Measurements from ENCODE around the gene AFAP1L2.

The AFAP1L2 gene

GRCh38 chr10:114385557-114385956 is 18.7 kb downstream of the AFAP1L2 start:
- no peak for ATAC-seq
- TF ChIP-seq, protein P1, sequence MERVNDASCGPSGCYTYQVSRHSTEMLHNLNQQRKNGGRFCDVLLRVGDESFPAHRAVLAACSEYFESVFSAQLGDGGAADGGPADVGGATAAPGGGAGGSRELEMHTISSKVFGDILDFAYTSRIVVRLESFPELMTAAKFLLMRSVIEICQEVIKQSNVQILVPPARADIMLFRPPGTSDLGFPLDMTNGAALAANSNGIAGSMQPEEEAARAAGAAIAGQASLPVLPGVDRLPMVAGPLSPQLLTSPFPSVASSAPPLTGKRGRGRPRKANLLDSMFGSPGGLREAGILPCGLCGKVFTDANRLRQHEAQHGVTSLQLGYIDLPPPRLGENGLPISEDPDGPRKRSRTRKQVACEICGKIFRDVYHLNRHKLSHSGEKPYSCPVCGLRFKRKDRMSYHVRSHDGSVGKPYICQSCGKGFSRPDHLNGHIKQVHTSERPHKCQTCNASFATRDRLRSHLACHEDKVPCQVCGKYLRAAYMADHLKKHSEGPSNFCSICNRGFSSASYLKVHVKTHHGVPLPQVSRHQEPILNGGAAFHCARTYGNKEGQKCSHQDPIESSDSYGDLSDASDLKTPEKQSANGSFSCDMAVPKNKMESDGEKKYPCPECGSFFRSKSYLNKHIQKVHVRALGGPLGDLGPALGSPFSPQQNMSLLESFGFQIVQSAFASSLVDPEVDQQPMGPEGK (CRISPR knock-in tag; IDR thresholded peaks at IDR 0.05; ENCODE audit: borderline replicate concordance) = no peak
- no peak for TF ChIP-seq ESRRG (CRISPR knock-in tag; IDR thresholded peaks at IDR 0.05)
- TF ChIP-seq CSDC2 (CRISPR knock-in tag; IDR thresholded peaks at IDR 0.05) = no peak
- TF ChIP-seq BACH2 (CRISPR knock-in tag; IDR thresholded peaks at IDR 0.05; ENCODE audit: borderline replicate concordance) = no peak
- TF ChIP-seq ISL1 (CRISPR knock-in tag; IDR thresholded peaks at IDR 0.05) = no peak
- no peak for TF ChIP-seq ARNTL (CRISPR knock-in tag; IDR thresholded peaks at IDR 0.05; ENCODE audit: borderline replicate concordance, low read depth)
- TF ChIP-seq ZFP30 (CRISPR knock-in tag; IDR thresholded peaks at IDR 0.05) = no peak
- TF ChIP-seq TSHZ2 (CRISPR knock-in tag; IDR thresholded peaks at IDR 0.05) = no peak
- no peak for TF ChIP-seq RARB (CRISPR knock-in tag; IDR thresholded peaks at IDR 0.05)
- no peak for TF ChIP-seq TOX (CRISPR knock-in tag; IDR thresholded peaks at IDR 0.05; ENCODE audit: borderline replicate concordance)
- TF ChIP-seq SNAI2 (CRISPR knock-in tag; IDR thresholded peaks at IDR 0.05) = no peak
- TF ChIP-seq CSRNP3 (CRISPR knock-in tag; IDR thresholded peaks at IDR 0.05) = no peak
- TF ChIP-seq ZFP3 (CRISPR knock-in tag; IDR thresholded peaks at IDR 0.05) = no peak
- TF ChIP-seq ZC3H10 (CRISPR knock-in tag; IDR thresholded peaks at IDR 0.05) = no peak
- no peak for TF ChIP-seq ZNF70 (CRISPR knock-in tag; IDR thresholded peaks at IDR 0.05)
- TF ChIP-seq OSR1 (CRISPR knock-in tag; IDR thresholded peaks at IDR 0.05) = no peak

DNA sequence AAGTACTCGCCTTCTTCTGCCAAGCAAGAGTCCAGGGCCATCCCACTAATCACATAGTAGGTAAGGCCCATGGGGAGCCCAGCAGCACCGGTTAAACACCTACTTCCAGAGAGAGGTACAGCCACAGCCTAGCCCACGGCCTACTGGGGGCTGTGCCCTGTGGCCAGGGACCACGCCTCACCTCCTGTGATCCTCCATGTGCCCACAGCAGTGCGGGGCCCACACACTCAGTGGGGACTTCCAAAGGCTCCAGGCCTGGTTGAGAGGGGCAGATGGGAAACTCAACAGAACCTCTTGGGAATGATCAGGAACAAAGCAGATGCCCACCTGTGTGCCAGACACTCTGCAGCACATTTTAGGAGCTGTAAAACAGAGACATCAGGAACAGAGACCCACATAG is 19.7 kb downstream of the AFAP1L2 start:
- TF ChIP-seq ZNF8 (CRISPR knock-in tag; IDR thresholded peaks at IDR 0.05) = no peak
- TF ChIP-seq, protein P1 (CRISPR knock-in tag; IDR thresholded peaks at IDR 0.05; ENCODE audit: borderline replicate concordance) = no peak
- no peak for TF ChIP-seq ZFP3 (CRISPR knock-in tag; IDR thresholded peaks at IDR 0.05)
- no peak for TF ChIP-seq ZFP30 (CRISPR knock-in tag; IDR thresholded peaks at IDR 0.05)
- no peak for TF ChIP-seq TOX (CRISPR knock-in tag; IDR thresholded peaks at IDR 0.05; ENCODE audit: borderline replicate concordance)
- TF ChIP-seq ZNF70 (CRISPR knock-in tag; IDR thresholded peaks at IDR 0.05) = no peak
- no peak for TF ChIP-seq ISL1 (CRISPR knock-in tag; IDR thresholded peaks at IDR 0.05)
- TF ChIP-seq RARB (CRISPR knock-in tag; IDR thresholded peaks at IDR 0.05) = no peak
- TF ChIP-seq, protein P2, sequence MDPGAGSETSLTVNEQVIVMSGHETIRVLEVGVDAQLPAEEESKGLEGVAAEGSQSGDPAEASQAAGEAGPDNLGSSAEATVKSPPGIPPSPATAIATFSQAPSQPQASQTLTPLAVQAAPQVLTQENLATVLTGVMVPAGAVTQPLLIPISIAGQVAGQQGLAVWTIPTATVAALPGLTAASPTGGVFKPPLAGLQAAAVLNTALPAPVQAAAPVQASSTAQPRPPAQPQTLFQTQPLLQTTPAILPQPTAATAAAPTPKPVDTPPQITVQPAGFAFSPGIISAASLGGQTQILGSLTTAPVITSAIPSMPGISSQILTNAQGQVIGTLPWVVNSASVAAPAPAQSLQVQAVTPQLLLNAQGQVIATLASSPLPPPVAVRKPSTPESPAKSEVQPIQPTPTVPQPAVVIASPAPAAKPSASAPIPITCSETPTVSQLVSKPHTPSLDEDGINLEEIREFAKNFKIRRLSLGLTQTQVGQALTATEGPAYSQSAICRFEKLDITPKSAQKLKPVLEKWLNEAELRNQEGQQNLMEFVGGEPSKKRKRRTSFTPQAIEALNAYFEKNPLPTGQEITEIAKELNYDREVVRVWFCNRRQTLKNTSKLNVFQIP (CRISPR knock-in tag; IDR thresholded peaks at IDR 0.05; ENCODE audit: borderline replicate concordance, low read depth) = no peak
- no peak for TF ChIP-seq PPARA (CRISPR knock-in tag; IDR thresholded peaks at IDR 0.05; ENCODE audit: borderline replicate concordance)
- no peak for TF ChIP-seq SNAI2 (CRISPR knock-in tag; IDR thresholded peaks at IDR 0.05)
- TF ChIP-seq TSHZ2 (CRISPR knock-in tag; IDR thresholded peaks at IDR 0.05) = no peak
- TF ChIP-seq TCF4 (CRISPR knock-in tag; IDR thresholded peaks at IDR 0.05; ENCODE audit: borderline replicate concordance) = no peak

More for the DNA sequence above, 19.7 kb downstream of the AFAP1L2 start:
- no peak for ATAC-seq
